Ovary (tissue), 9 donors: ENCODE data around the gene NIPBL. TPM values are rescaled to one million over a fixed set of nuclear protein-coding genes. Genes with fewer than 3 reads are reported as not detected.
"Not testable (repeated sequence)": the region's sequence is repeated elsewhere in the genome, so short reads cannot be mapped to it uniquely, and the experiment has no call there.

Experiments
- DNase-seq, 5 donors: peaks; one replicate each; pipeline ENCODE4 v3.0.0-alpha.2; 2019 to 2020
- H3K27ac ChIP-seq, 2 donors: fragments of 200-600 bp; one replicate each; pipeline versions ENCODE4 v1.5.1 to v1.8.0; 2019 to 2022
- H3K27me3 ChIP-seq: fragments of 200-600 bp; one replicate; pipeline ENCODE4 v1.8.0; 2022
- H3K36me3 ChIP-seq: fragments of 200-600 bp; sonication (generic); one replicate; pipeline ENCODE4 v1.5.1; 2019
- H3K4me1 ChIP-seq: one replicate; pipeline ENCODE4 v1.8.1; 2013; ENCODE audit warnings: mild to moderate bottlenecking, moderate library complexity; ENCODE audit not compliant: insufficient read depth
- H3K4me3 ChIP-seq: fragments of 200-600 bp; sonication (generic); one replicate; pipeline ENCODE4 v1.5.1; 2017
- H3K9me3 ChIP-seq, 2 donors: fragments of 200-600 bp in 1 of 2; sonication (generic) in 1 of 2; one replicate each; pipeline versions ENCODE4 v1.5.1 to v1.8.1; 2013 to 2019; ENCODE audit warnings: mild to moderate bottlenecking in 1 of 2, moderate library complexity in 1 of 2
- CTCF ChIP-seq, 3 donors: fragments of 450-650 bp in 2 of 3; fragments of 200-600 bp in 1 of 3; IDR thresholded peaks; one replicate each; pipeline versions ENCODE4 v1.5.1 to v1.8.0; 2016 to 2022; ENCODE audit warnings: antibody characterized with exemption in 3 of 3, mild to moderate bottlenecking in 1 of 3
- EP300 ChIP-seq: sonication (generic); formaldehyde crosslinking; IDR thresholded peaks from one replicate; pipeline ENCODE4 v1.6.1; 2017; ENCODE audit warnings: antibody characterized with exemption
- POLR2A ChIP-seq: fragments of 450-650 bp; IDR thresholded peaks from one replicate; pipeline ENCODE4 v1.6.1; 2017; ENCODE audit warnings: antibody characterized with exemption, mild to moderate bottlenecking, moderate library complexity
- WGBS, 3 donors: extraction: QIAGEN DNeasy Blood & Tissue Kit in 1 of 3; methylation state at CpG; one replicate each; pipeline versions ENCODE4 v1.1.5 to v1.1.7; 2013 to 2017; 5-methylcytosine and 5-hydroxymethylcytosine counted together
- intact Hi-C, 4 donors: fragments of 100-400 bp; cut with DNase I; formaldehyde crosslinking; loops; one replicate each; pipeline versions ENCODE4 v1.11.0 to v1.15.1; 2022 to 2023
- polyA plus RNA-seq, 2 donors: library from polyadenylated mRNA; stranded (reverse); fragments of 200-250 nt in 1 of 2; fragments of 350-450 nt in 1 of 2; fragmentation: Illumina TruSeq in 1 of 2; extraction: RNeasy Lipid Tissue Mini Kit (QIAGEN cat#74804) in 1 of 2; gene quantifications; one replicate each; pipeline ENCODE4 v1.2.3, GENCODE V29; 2013 to 2014
- total RNA-seq, 7 donors: library from RNA; depleted of rRNA in 2 of 7; stranded (reverse); fragments of >200 nt in 2 of 7; fragmentation: NEBNext Ultra II Directional in 3 of 7; extraction: Animal tissue kit (Norgen Biotek cat#: 25700) in 3 of 7; gene quantifications; one replicate each; pipeline versions ENCODE4 v1.1.0 to v1.2.4, GENCODE V29; 2016 to 2023
- donor health status: DM: no; HTN: no; CAD: no; lungs with moderate emphysema.
- donor health status: DM: no; HTN: no; CAD: no.
- donor health status: Bipolar disorder and iron deficiency.
- donor health status: DM: yes; HTN: yes; CAD: no.
- donor health status: DM: no; HTN: no; CAD: no.
- donor health status: DM: yes; HTN: yes; CAD: no.

The NIPBL gene
- total and polyA plus RNA-seq, 9 donors, result 20.8 to 73.1 (median 61.7) TPM

DNA sequence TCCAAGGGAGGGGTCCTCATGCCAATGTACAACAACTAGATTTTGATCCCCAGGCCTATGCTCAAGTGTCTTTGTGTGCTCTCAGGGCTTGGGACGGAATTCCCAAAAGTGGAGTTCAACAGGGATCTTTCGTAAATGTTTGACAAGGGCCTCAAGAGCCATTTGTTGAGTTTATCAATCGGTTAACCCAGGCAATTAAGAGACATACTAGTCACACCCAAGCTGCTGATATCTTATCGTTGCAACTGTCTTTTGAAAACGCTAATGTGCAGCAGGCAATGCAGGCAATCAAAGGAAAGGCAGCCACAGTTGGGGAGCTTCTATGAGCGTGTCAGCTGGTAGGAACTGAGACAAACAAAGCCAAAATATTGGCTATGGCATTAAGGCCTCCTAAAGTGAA, 211.4 kb downstream of the NIPBL start:
- Histone ChIP-seq H3K4me3 (no peak overlapping the region), H3K4me1 (no peaks in the 10 kb centered on the region), H3K27me3 (no peaks in the 10 kb centered on the region), H3K27ac (no peak overlapping the region), H3K9me3 (no peaks in the 10 kb centered on the region), H3K36me3 (no peaks in the 10 kb centered on the region)
- intact Hi-C loops, result no loop called here
- 81 to 93% (median 83%) methylated on average over 6 of the region's 6 CpGs for WGBS, 3 donors
- no peak for DNase-seq
- TF ChIP-seq POLR2A (no peak), EP300 (no peak), CTCF (IDR thresholded peaks at IDR 0.05) (no peak)

DNA sequence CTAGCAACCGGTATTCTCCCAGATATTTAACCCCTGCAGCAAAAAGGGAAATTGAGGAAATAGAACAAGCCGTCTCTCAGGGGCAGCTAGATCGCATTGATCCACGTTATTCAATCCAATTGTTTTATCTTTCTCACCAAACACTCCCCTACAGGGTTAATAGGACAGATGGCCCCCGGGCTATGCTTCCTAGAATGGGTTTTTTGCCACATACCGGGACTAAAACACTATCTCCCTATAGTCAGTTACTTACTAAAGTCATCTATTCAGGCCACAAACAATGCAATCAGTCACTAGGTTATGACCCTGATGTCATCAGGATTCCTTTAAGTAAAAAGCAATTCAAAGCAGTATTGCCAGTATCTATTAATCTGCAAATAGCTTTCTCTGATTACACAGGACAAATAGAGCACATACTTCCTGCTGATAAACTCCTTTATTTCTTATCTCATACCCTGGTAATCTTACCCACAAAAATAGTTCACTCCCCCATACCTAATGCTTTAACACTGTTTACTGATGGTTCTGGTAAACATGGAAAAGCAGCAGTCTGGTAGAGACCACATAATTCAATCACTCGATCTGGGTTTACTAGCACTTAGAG, 213.7 kb downstream of the NIPBL start:
- intact Hi-C loops, result no loop called here

GRCh38 chr5:37090781-37091180, 214.2 kb downstream of the NIPBL start:
- WGBS, 3 donors, result 82 to 94% (median 89%) methylated on average over 2 of the region's 2 CpGs
- H3K4me3 ChIP-seq, result no peak overlapping the region
- no peaks in the 10 kb centered on the region for H3K36me3 ChIP-seq
- no peak overlapping the region for H3K27ac ChIP-seq
- H3K27me3 ChIP-seq, result no peaks in the 10 kb centered on the region
- TF ChIP-seq POLR2A (no peak), CTCF (IDR thresholded peaks at IDR 0.05) (no peak), EP300 (no peak)
- DNase-seq, result no peak
- no peaks in the 10 kb centered on the region for H3K9me3 ChIP-seq
- no peaks in the 10 kb centered on the region for H3K4me1 ChIP-seq
- intact Hi-C loops, result no loop called here

More for the DNA sequence above, 213.7 kb downstream of the NIPBL start:
- Histone ChIP-seq H3K4me3 (no peak overlapping the region), H3K27ac (no peak overlapping the region), H3K9me3 (no peaks in the 10 kb centered on the region), H3K4me1 (no peaks in the 10 kb centered on the region), H3K27me3 (no peaks in the 10 kb centered on the region), H3K36me3 (no peaks in the 10 kb centered on the region)
- 65 to 71% (median 69%) methylated on average over 7 of the region's 7 CpGs for WGBS, 3 donors
- no peak for DNase-seq
- TF ChIP-seq EP300 (no peak), CTCF (IDR thresholded peaks at IDR 0.05) (no peak), POLR2A (no peak)

- intact Hi-C loops, H3K27me3 ChIP-seq, DNase-seq, H3K4me1 ChIP-seq, H3K36me3 ChIP-seq, H3K4me3 ChIP-seq, H3K27ac ChIP-seq, H3K9me3 ChIP-seq: not testable (repeated sequence)
- 50 to 66% (median 58%) methylated on average over 3 to 4 of the region's 4 CpGs for WGBS, 3 donors
These were observed 217.2 kb downstream of the NIPBL start for GRCh38 chr5:37093795-37094194.

DNA sequence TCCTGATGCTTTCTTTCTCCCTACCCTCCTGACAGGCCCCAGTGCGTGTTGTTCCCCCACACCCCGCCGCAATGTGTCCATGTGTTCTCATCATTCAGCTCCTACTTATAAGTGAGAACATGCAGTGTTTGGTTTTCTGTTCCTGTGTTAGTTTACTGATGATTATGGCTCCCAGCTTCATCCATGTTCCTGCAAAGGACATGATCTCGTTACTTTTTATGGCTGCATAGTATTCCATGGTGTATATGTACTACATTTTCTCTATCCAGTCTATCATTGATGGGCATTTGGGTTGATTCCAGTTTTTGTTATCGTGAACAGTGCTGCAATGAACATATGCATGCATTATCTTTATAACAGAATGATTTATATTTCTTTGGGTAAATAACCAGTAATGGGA, 222.7 kb downstream of the NIPBL start:
- DNase-seq, H3K27me3 ChIP-seq, H3K27ac ChIP-seq, H3K36me3 ChIP-seq, H3K4me1 ChIP-seq, intact Hi-C loops, H3K4me3 ChIP-seq, H3K9me3 ChIP-seq: not testable (repeated sequence)
- WGBS, 3 donors, result 96 to 97% (median 96%) methylated on average over 5 of the region's 5 CpGs
